ENCODE results near the gene HOXB4. TPM values are rescaled to one million over a fixed set of nuclear protein-coding genes. Genes with fewer than 3 reads are reported as not detected.

HOXB4 gene
- total RNA-seq, 1 experiment from 2014 or later: 11.3 TPM

DNA sequence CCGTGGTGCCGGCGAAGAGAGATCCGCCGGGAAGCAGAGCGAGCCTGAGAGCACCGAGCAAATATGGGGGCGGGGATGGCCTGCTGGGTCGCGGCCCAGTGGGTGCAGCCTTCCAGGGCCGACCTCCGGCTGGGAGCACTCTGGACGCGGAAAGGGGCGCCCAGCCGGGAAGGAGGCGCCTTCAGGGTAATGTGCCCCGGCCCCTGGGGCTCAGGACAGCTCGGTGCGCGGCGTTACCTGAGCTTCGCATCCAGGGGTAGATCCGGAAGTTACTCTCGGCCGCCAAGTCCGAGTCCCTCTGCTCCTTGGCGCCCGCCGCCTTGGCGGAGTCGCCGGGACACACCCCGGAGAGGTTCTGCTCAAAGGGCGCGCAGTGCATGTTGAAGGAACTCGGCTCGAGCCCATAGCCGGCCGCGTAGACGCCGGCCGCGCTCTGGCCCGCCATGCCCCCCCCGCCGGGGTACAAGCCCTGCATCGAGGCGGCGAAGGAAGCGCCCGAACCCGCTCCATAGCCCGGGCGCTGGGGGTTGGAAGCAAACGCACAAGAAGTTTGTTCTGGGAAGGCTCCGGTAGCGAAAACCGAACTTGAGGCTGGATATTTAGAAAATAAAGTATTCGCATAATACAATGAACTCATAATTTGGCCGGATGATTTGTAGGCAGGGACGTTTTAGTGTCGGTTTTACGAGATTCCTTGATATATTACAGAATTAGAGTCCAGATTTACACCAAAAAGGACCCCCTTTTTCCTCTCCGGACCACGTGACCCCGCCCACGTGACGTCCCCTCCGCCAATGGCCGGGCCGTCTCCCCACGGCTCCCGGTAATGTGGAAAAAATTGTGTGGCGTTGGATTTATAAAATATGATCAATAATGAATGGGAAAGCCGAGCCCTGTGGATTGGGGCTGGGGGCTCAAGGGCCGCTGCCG is 32.4 kb upstream of the HOXB4 start, which contains the start of gene HOXB7:
TSS of gene HOXB7 (minus strand) at position 736 of the 930 bp plus-strand sequence. CDS start at position 637, 99 bp downstream.
- peak; percentile 36 for ATAC-seq
- RAD21 ChIA-PET (ENCODE audit: low non-redundant PET in 1 of 2, low total read pairs in 2 of 2, uncharacterized antibody in 2 of 2, unreplicated experiment in 2 of 2): interaction anchor here in 1 of 2 experiments (0.6 kb wide), 1 partner anchor 9 kb away, joined by 9 read pairs; no protein-coding TSS in a partner anchor
- H2AFZ ChIP-seq (ENCODE audit: low read depth, low read length, poor library complexity, severe bottlenecking): peak within 1 kb of the TSS; percentile 75
- no peaks in the 10 kb centered on the region for H4K20me1 ChIP-seq (ENCODE audit: insufficient read depth)
- DNase-seq (ENCODE audit: low read depth, low spot score): no peak
- POLR2A ChIA-PET: interaction anchor here (0.6 to 1.0 kb wide), 3 partner anchors 16 to 391 kb away, joined by 3 to 5 read pairs (median 5); partner anchors contain the start of gene HOXB9
- CTCF ChIA-PET: interaction anchor here (0.8 to 1.6 kb wide), 8 partner anchors 8 to 585 kb away, joined by 3 to 6 read pairs (median 4); no protein-coding TSS in a partner anchor
- peak within 1 kb of the TSS; percentile 80 to 90 for H3K4me3 ChIP-seq (replicated peaks in 1 of 2; ENCODE audit: low read depth in 1 of 2, low read length in 2 of 2)
- H3K4me2 ChIP-seq (ENCODE audit: low read length): peak within 1 kb of the TSS; percentile 95
- TSS peak; percentile 45 for BruUV-seq (replicated peaks)
- intact Hi-C loops (cut with micrococcal nuclease): loop anchor here (10.0 kb wide), 1 partner anchor 126 kb away; no protein-coding TSS in a partner anchor
- no peaks in the 10 kb centered on the region for H3K27me3 ChIP-seq (ENCODE audit: insufficient read depth, low read length)
- H3K79me2 ChIP-seq (ENCODE audit: insufficient read depth, low read length): peaks cover 65% of the 10 kb centered on the region
- H3K9me3 ChIP-seq (ENCODE audit: control insufficient read depth in 1 of 2, insufficient read depth in 1 of 2, low read depth in 1 of 2, low read length in 2 of 2): no peaks in the 10 kb centered on the region
- H3K9me2 ChIP-seq (ENCODE audit: insufficient read depth): no peaks in the 10 kb centered on the region
- H3K4me1 ChIP-seq (ENCODE audit: control insufficient read depth in 1 of 2, insufficient read depth in 2 of 2, low read length in 2 of 2): peaks cover 20 to 53% of the 10 kb centered on the region in 2 experiments
- peak within 1 kb of the TSS; percentile 98 for H3K27ac ChIP-seq (ENCODE audit: low read depth, low read length)
- no peaks in the 10 kb centered on the region for H3K36me3 ChIP-seq (ENCODE audit: control insufficient read depth in 1 of 2, insufficient read depth in 2 of 2, low read length in 2 of 2)
- peak within 1 kb of the TSS; percentile 97 for H3K9ac ChIP-seq (ENCODE audit: low read length)
- TF ChIP-seq ZNF274 (IDR thresholded peaks at IDR 0.05; ENCODE audit: low read depth, low read length) (no peak), TCF7L2 (IDR thresholded peaks at IDR 0.05; ENCODE audit: borderline replicate concordance, extremely low read depth, insufficient read depth, insufficient read length) (no peak), CBX3 (IDR thresholded peaks at IDR 0.05; ENCODE audit: low read depth) (no peak), JUND (IDR thresholded peaks at IDR 0.05) (no peak), SIN3A (IDR thresholded peaks at IDR 0.05; ENCODE audit: low read depth) (no peak), ELF1 (IDR thresholded peaks at IDR 0.05; ENCODE audit: borderline replicate concordance, low read depth) (no peak), ZFX (IDR thresholded peaks at IDR 0.05) (peak; percentile 97), EZH2phosphoT487 (IDR thresholded peaks at IDR 0.05; ENCODE audit: borderline replicate concordance) (no peak), YY1 (IDR thresholded peaks at IDR 0.05; ENCODE audit: extremely low read depth, insufficient replicate concordance, low read depth, low read length) (peak; percentile 75), SRF (IDR thresholded peaks at IDR 0.05; ENCODE audit: low read depth) (no peak), FOSL1 (IDR thresholded peaks at IDR 0.05; ENCODE audit: low read depth) (no peak), RAD21 (IDR thresholded peaks at IDR 0.05; ENCODE audit: low read depth) (no peak), ATF3 (IDR thresholded peaks at IDR 0.05) (no peak)
- TF ChIP-seq, protein P1, sequence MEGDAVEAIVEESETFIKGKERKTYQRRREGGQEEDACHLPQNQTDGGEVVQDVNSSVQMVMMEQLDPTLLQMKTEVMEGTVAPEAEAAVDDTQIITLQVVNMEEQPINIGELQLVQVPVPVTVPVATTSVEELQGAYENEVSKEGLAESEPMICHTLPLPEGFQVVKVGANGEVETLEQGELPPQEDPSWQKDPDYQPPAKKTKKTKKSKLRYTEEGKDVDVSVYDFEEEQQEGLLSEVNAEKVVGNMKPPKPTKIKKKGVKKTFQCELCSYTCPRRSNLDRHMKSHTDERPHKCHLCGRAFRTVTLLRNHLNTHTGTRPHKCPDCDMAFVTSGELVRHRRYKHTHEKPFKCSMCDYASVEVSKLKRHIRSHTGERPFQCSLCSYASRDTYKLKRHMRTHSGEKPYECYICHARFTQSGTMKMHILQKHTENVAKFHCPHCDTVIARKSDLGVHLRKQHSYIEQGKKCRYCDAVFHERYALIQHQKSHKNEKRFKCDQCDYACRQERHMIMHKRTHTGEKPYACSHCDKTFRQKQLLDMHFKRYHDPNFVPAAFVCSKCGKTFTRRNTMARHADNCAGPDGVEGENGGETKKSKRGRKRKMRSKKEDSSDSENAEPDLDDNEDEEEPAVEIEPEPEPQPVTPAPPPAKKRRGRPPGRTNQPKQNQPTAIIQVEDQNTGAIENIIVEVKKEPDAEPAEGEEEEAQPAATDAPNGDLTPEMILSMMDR (IDR thresholded peaks at IDR 0.05 in 2 of 3, conservative IDR thresholded peaks at IDR 0.05 in 1 of 3; ENCODE audit: borderline replicate concordance in 1 of 3, insufficient read depth in 1 of 3, low read depth in 2 of 3, low read length in 2 of 3): no peak
- TF ChIP-seq, protein P2, sequence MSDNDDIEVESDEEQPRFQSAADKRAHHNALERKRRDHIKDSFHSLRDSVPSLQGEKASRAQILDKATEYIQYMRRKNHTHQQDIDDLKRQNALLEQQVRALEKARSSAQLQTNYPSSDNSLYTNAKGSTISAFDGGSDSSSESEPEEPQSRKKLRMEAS (IDR thresholded peaks at IDR 0.05): no peak
- TF ChIP-seq, protein P3, sequence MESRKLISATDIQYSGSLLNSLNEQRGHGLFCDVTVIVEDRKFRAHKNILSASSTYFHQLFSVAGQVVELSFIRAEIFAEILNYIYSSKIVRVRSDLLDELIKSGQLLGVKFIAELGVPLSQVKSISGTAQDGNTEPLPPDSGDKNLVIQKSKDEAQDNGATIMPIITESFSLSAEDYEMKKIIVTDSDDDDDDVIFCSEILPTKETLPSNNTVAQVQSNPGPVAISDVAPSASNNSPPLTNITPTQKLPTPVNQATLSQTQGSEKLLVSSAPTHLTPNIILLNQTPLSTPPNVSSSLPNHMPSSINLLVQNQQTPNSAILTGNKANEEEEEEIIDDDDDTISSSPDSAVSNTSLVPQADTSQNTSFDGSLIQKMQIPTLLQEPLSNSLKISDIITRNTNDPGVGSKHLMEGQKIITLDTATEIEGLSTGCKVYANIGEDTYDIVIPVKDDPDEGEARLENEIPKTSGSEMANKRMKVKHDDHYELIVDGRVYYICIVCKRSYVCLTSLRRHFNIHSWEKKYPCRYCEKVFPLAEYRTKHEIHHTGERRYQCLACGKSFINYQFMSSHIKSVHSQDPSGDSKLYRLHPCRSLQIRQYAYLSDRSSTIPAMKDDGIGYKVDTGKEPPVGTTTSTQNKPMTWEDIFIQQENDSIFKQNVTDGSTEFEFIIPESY (IDR thresholded peaks at IDR 0.05; ENCODE audit: extremely low read depth, insufficient replicate concordance, low read length): no peak
- TF ChIP-seq, protein P4, sequence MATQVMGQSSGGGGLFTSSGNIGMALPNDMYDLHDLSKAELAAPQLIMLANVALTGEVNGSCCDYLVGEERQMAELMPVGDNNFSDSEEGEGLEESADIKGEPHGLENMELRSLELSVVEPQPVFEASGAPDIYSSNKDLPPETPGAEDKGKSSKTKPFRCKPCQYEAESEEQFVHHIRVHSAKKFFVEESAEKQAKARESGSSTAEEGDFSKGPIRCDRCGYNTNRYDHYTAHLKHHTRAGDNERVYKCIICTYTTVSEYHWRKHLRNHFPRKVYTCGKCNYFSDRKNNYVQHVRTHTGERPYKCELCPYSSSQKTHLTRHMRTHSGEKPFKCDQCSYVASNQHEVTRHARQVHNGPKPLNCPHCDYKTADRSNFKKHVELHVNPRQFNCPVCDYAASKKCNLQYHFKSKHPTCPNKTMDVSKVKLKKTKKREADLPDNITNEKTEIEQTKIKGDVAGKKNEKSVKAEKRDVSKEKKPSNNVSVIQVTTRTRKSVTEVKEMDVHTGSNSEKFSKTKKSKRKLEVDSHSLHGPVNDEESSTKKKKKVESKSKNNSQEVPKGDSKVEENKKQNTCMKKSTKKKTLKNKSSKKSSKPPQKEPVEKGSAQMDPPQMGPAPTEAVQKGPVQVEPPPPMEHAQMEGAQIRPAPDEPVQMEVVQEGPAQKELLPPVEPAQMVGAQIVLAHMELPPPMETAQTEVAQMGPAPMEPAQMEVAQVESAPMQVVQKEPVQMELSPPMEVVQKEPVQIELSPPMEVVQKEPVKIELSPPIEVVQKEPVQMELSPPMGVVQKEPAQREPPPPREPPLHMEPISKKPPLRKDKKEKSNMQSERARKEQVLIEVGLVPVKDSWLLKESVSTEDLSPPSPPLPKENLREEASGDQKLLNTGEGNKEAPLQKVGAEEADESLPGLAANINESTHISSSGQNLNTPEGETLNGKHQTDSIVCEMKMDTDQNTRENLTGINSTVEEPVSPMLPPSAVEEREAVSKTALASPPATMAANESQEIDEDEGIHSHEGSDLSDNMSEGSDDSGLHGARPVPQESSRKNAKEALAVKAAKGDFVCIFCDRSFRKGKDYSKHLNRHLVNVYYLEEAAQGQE (IDR thresholded peaks at IDR 0.05; ENCODE audit: low read depth): no peak
